HS-27A (cell line): ENCODE results near the gene UBE2E2.

Experiments
- DNase-seq: peaks from one replicate; pipeline ENCODE4 v3.0.0-alpha.2; 2012; ENCODE audit warnings: low read depth, missing footprints

UBE2E2 gene

DNA sequence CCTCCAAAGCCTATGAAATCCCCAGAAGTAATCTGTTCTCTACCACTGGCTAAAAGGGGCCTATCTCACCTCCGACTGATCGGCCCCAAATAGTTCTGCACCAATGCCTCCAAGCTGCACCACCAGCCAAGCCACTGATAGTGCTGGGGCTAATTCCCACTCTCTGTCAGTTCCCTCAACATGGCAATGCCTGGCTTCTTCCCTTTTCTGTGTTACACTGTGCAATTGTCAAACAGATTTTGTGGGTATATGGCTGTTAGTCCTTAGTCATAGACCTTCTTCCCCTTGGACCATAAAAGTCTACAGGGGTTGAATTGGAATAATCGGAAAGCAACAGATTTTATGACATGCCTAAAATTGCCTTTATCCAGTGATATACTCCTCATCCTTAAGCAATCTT, 9.3 kb upstream of the UBE2E2 start:
- no peak for DNase-seq

DNA sequence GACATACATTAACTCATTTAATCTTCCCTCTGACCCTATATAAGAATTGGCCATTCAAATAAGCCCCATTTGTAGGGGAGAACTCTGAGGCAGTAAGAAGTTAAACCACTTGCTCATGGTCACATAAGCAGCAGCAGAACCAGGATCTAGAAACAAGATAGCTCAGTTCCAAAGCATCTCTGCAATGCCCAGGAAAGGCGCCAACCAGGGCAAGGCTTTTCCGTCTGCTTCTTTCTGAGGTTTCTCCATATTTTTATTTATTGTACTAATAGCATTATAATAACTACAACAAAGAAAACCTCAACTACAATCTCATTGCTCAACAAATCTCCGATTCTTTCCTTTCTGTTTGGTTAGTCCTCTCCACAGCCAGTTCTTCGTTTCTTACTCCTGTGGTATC, 4.3 kb upstream of the UBE2E2 start:
- no peak for DNase-seq

DNA sequence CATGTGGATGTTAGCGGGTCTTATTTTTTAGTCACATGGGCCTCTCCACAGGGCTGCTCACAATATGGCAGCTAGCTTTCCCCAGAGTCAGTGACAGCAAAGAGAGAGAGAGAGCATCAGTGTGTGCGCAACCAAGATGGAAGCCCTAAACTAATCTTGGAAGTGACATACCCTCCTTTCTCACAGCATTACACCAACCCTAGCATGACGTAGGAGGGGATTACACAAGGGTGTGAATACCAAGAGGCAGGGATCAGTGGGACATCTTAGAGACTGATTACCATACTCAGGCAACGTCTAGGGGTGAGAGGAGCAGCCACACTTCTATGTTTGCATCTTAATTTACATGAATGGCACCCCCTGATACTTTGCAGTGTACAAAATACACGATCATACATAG, 3.5 kb upstream of the UBE2E2 start:
- DNase-seq = no peak

GRCh38 chr3:23201154-23201838, 1.8 kb upstream of the UBE2E2 start:
- DNase-seq = no peak

GRCh38 chr3:23202203-23202920, 765 bp upstream of the UBE2E2 start:
- DNase-seq = no peak

DNA sequence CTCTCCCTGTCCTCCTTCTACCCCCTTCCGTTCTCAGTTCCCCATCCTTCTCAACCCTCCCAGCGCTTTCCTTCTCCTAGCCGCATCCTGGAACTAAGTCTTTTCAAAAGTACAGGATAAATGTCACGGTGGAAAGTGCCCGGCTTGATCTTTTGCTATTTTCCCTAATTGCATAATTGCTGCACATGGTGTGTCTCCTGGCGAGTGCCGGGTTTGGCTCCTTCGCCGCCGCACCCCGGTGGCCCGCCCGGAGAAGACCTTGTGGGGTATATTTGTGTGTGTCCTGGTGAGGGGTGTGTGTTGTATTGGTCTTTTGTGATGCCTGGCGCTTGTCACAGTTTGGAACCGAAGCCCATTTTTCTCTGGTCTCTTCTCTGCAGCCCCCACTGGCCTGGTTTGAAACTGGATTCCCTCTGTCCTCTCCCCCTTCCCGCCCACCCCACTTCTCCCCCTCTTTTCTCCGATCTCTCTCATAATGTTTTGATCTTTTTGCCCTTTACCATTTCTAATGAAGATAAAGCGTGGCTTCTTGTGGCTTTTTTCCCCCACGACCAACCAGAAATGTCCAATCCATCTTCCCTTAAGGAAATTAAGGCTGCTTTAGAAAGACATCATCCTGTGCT, 692 bp downstream of the UBE2E2 start:
- DNase-seq = no peak

DNA sequence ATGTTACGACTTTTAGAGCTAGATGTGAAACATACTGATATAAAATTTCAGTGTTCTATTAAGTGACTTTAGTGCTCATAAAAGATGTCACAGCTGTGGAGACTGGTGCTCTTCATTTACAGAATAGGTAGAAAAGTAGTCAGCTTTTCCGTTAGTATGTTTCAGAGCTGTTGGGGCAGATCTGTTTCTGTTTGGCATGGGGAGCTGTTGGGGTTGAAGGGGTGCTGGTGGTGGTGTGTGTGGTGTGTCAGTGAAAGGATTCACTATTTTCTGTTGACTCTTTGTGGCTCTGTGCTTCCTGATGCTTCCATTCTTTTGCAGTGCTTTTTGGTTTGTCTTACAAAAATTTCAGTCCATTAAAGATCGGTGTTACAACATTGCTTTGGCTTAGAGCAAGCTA, 3.2 kb downstream of the UBE2E2 start:
- DNase-seq = no peak

- DNase-seq = no peak
These were observed 6.0 kb downstream of the UBE2E2 start for GRCh38 chr3:23209103-23209502.

- DNase-seq = no peak
These were observed 6.8 kb downstream of the UBE2E2 start for GRCh38 chr3:23209747-23210487.

DNA sequence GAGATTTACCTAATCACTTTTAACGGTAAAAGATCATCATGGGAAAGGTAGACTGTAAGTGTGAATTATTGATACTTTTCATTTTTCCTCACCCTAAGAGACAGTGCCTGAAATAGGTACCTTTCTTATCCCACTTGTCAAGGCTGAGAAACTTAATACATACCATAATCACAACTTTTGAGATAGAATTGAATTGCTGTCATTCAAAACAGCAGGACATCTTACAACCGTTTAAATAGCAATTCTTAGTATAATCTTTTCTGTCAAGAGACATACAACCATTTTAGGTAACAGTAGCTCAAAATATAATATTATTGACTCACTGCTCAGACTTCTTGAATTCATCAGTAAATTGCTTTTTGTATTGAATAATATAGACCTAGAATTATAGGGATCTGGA, 10.7 kb downstream of the UBE2E2 start:
- no peak for DNase-seq

DNA sequence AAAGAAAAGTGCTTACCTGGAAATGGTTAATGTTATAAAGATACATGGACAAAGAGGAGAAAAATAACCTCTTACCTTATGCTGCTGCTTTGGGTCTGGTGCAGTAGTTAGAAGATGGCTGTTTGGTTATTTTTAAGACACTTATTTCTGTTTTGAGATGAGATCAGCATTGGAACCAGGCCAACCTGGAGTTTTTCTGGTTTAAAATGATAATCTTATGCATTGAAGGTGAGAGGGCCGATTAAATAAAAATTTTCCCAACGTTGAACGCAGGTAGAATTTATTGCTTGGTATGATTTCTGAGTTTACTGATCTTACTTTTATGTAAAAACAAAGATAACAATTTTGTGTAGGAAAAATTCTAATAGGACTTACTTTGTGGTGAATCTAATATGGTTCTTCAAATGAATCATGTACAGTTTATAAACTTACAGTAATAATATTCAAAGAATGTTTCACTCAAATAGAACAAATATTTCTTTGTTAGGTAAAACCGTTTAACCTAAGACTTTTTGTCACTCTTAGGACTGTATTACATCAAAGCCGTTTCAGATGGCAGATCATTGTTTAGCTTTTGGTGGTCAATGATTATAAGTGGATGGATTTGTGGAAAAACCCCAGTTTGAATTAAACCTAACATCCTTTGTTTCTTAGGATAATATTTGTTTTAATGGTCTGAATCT, 14.9 kb downstream of the UBE2E2 start:
- DNase-seq = no peak

- no peak for DNase-seq
These were observed 16.0 kb downstream of the UBE2E2 start for GRCh38 chr3:23219117-23219516.

DNA sequence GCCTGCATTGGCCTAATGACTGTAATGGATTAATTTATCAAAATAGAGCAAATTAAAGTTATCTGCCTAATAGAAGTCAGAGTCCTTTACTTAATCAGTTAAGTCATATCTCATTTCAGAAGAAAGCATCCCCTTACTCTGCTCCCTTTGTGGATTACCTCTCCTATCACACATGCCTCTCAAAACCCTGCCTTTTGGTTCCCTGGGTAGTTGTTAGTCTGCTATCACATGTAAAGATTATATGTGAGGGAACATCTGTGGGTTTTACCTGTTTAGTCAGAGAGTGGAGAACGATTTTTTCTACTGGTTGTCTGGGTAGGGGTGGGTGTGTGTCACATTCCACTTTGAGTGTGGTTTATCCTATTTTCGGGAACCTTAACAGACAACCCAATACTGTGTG, 16.4 kb downstream of the UBE2E2 start:
- no peak for DNase-seq

DNA sequence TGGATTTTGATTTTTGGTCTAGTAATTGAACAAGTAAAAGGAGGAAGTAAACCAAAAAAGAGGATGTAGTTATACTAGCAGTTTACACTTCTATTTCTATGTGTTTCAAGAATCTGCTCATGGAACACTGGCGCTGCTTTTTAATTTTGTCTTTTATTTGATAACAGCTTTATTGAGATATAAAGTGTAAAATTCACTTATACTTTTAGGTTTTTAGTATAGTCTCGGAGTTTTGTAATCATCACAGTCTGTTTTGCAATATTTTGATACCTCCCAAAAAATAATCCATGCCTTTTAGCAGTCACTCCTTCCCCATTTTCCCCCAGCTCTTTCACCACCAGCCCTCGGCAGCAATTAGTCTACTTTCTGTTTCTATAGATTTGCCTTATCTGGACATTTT, 18.0 kb downstream of the UBE2E2 start:
- DNase-seq = no peak

- peak; percentile 19 for DNase-seq
These were observed 28.9 kb downstream of the UBE2E2 start for GRCh38 chr3:23232016-23232415.

DNA sequence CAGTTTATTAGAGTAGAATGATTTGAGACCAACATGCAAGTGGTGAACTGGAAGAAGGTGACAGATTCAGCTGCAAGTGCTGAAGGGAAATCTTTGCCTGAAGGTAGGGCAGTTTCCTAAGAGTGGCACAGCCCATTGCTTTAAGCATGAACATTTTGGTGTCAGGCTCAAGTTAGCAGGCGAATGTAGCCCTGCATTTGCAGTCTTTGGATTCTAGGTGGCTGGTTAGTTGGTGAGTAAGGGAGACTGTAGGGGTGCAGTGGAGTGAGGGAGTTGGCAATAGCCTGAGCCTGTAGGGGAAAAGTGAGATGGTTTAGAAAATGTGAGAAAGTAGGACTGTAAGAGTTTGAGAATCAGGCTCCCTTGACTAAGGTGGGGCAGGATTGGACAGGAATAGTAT, 29.7 kb downstream of the UBE2E2 start:
- no peak for DNase-seq

DNA sequence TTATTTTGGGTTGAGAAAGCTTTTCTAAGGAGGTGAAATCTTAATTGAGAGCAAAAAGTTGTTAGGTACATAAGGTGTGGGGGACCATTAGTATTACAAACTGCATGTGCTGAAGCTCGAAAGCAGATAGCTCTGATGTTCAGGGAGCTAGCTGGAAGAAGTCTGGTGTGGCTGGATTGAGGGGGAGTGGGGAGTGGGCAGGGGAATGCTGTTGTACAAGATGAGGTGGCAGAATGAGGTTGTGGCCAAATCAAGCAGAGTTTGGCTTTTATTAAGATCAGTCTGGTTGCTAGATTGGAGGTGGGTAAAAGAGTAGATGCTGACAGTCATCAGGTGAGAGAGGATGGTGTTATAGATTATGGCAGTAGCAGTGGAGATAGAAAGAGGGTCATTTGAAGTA, 32.1 kb downstream of the UBE2E2 start:
- DNase-seq = no peak

DNA sequence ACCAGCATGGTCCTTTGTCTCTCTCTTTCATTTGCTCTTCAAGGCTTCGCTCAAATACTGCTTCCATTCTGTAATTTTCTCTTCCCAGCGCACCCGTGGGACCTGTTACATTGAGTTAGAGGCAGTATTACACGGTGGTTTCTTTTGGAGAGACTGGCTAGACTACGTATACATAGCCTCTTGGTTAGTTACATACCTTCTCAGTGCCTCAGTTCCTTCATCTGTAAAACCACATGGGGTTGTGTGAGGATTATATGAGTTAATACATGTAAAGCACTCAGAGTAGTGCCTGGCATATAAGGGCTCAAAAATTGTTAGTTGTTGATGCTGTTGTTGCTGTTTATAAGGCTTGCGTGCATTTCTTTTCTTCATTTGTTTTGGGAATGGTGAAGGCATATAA, 33.8 kb downstream of the UBE2E2 start:
- DNase-seq = no peak

- no peak for DNase-seq
These were observed 35.0 kb downstream of the UBE2E2 start for GRCh38 chr3:23238156-23238555.

- no peak for DNase-seq
These were observed 35.5 kb downstream of the UBE2E2 start for GRCh38 chr3:23238578-23238977.

- DNase-seq = no peak
These were observed 36.3 kb downstream of the UBE2E2 start for GRCh38 chr3:23239211-23240068.
